A673 (cell line): ENCODE measurements around the gene SNX11. TPM values are rescaled to one million over a fixed set of nuclear protein-coding genes. Genes with fewer than 3 reads are reported as not detected.
"Not testable (repeated sequence)": the region's sequence is repeated elsewhere in the genome, so short reads cannot be mapped to it uniquely, and the experiment has no call there.

ENCODE experiments used
- BruUV-seq: library from RNA; stranded (reverse); fragments of 400-500 nt; replicated peaks from 2 replicates; lab custom pipeline; 2021; lab: Mats Ljungman, UMichigan
- CTCF ChIA-PET: fragments of 300-600 bp; sonication (Branson Sonifier 250); formaldehyde crosslinking; loops from one replicate; lab custom pipeline; 2022; ENCODE audit warnings: antibody characterized with exemption; lab: Charles Lee
- POLR2A ChIA-PET: fragments of 300-600 bp; sonication (Branson Sonifier 250); formaldehyde crosslinking; loops from one replicate; lab custom pipeline; 2022; ENCODE audit warnings: antibody characterized with exemption; ENCODE audit not compliant: low non-redundant PET; lab: Charles Lee
- DNase-seq: peaks from one replicate; pipeline ENCODE4 v3.0.0-alpha.2; 2015; ENCODE audit warnings: low spot score
- H3K27ac ChIP-seq: fragments of 200-600 bp; sonication (generic); 2 replicates; pipeline ENCODE4 v1.5.1; 2016; ENCODE audit warnings: mixed run types, low read depth, mild to moderate bottlenecking, mixed read lengths, antibody characterized with exemption, low read length; ENCODE audit not compliant: poor library complexity, severe bottlenecking
- H3K27me3 ChIP-seq: fragments of 200-600 bp; sonication (generic); replicated peaks from 2 replicates; pipeline ENCODE4 v1.6.1; 2017; ENCODE audit warnings: mixed run types, low read depth, mild to moderate bottlenecking, mixed read lengths, antibody characterized with exemption, low read length; ENCODE audit not compliant: insufficient read depth, poor library complexity
- H3K36me3 ChIP-seq: fragments of 200-600 bp; sonication (generic); 2 replicates; pipeline ENCODE4 v1.6.1; 2016; ENCODE audit warnings: mixed run types, mild to moderate bottlenecking, mixed read lengths, antibody characterized with exemption, low read length; ENCODE audit not compliant: insufficient read depth, poor library complexity, severe bottlenecking
- H3K4me1 ChIP-seq: fragments of 200-600 bp; sonication (generic); 2 replicates; pipeline ENCODE4 v1.6.1; 2017; ENCODE audit warnings: mixed run types, mild to moderate bottlenecking, mixed read lengths, antibody characterized with exemption, low read length; ENCODE audit not compliant: insufficient read depth, poor library complexity, severe bottlenecking
- H3K4me3 ChIP-seq: fragments of 200-600 bp; sonication (generic); 2 replicates; pipeline ENCODE4 v1.5.1; 2016; ENCODE audit warnings: low read depth, mixed run types, mild to moderate bottlenecking, mixed read lengths, low read length; ENCODE audit not compliant: poor library complexity, severe bottlenecking
- H3K9me3 ChIP-seq: fragments of 200-600 bp; sonication (generic); 2 replicates; pipeline ENCODE4 v1.6.1; 2016; ENCODE audit warnings: mixed run types, low read depth, mild to moderate bottlenecking, mixed read lengths, antibody characterized with exemption, low read length; ENCODE audit not compliant: poor library complexity, severe bottlenecking
- CTCF ChIP-seq: fragments of 300-800, 200-600 bp; sonication (generic); conservative IDR thresholded peaks from 2 replicates; pipeline ENCODE4 v1.5.1; 2017; ENCODE audit warnings: low read depth, mild to moderate bottlenecking, antibody characterized with exemption, low read length, moderate library complexity, mixed read lengths
- EZH2 ChIP-seq: fragments of 200-600 bp; sonication (generic); IDR thresholded peaks from 2 replicates; pipeline ENCODE4 v1.6.1; 2017; ENCODE audit warnings: borderline replicate concordance, low read depth, mild to moderate bottlenecking, mixed read lengths, antibody characterized with exemption, low read length; ENCODE audit not compliant: poor library complexity, severe bottlenecking
- intact Hi-C: fragments of 100-400 bp; cut with micrococcal nuclease; formaldehyde crosslinking; loops from one replicate; pipeline ENCODE4 v1.10.0; 2022; ENCODE audit not compliant: unreplicated experiment
- total RNA-seq: library from RNA; stranded (reverse); gene quantifications from 2 replicates; pipeline ENCODE4 v1.2.3, GENCODE V29; 2021

The SNX11 gene
- total RNA-seq, 1 experiment from 2014 or later, result 25.1 TPM

- no peak overlapping the region for H3K4me3 ChIP-seq
- no TSS peak for BruUV-seq
- no peaks in the 10 kb centered on the region for H3K4me1 ChIP-seq
- ChIA-PET CTCF (interaction anchor here (0.7 to 0.9 kb wide), 3 partner anchors 48 to 529 kb away, joined by 3 to 7 read pairs (median 6); no protein-coding TSS in a partner anchor), POLR2A (interaction anchor here (0.7 kb wide), 1 partner anchor 73 kb away, joined by 5 read pairs; no protein-coding TSS in a partner anchor)
- intact Hi-C loops, result loop anchor here (1.0 kb wide), 1 partner anchor 48 kb away; no protein-coding TSS in a partner anchor
- H3K9me3 ChIP-seq, result no peaks in the 10 kb centered on the region
- no peaks in the 10 kb centered on the region for H3K27me3 ChIP-seq
- H3K27ac ChIP-seq, result no peak overlapping the region
- peaks cover 73% of the 10 kb centered on the region for H3K36me3 ChIP-seq
- peak; percentile 85 for DNase-seq
- TF ChIP-seq CTCF (peak; percentile 87), EZH2 (no peak)
Measured at GRCh38 chr17:48074322-48075081, 33.1 kb upstream of the SNX11 start.

GRCh38 chr17:48077152-48077551, 30.4 kb upstream of the SNX11 start:
- H3K4me1 ChIP-seq, H3K4me3 ChIP-seq, DNase-seq, H3K27ac ChIP-seq, H3K9me3 ChIP-seq, intact Hi-C loops, BruUV-seq, POLR2A ChIA-PET, H3K27me3 ChIP-seq: not testable (repeated sequence)
- peaks cover 47% of the 10 kb centered on the region for H3K36me3 ChIP-seq
- CTCF ChIA-PET, result interaction anchor here (0.6 kb wide), 1 partner anchor 52 kb away, joined by 4 read pairs; no protein-coding TSS in a partner anchor

GRCh38 chr17:48081858-48082257, 25.7 kb upstream of the SNX11 start:
- Histone ChIP-seq H3K36me3 (peaks cover 2% of the 10 kb centered on the region), H3K9me3 (no peaks in the 10 kb centered on the region), H3K4me1 (peaks cover 11% of the 10 kb centered on the region), H3K27ac (no peak overlapping the region), H3K4me3 (no peak overlapping the region), H3K27me3 (no peaks in the 10 kb centered on the region)
- intact Hi-C loops, result loop anchor here (2.0 kb wide), 1 partner anchor 49 kb away; no protein-coding TSS in a partner anchor
- POLR2A ChIA-PET, result no interaction called here
- no TSS peak for BruUV-seq
- TF ChIP-seq EZH2, result no peak
- TF ChIP-seq CTCF, result no peak
- CTCF ChIA-PET, result interaction anchor here (0.6 kb wide), 1 partner anchor 51 kb away, joined by 3 read pairs; no protein-coding TSS in a partner anchor
- DNase-seq, result no peak

GRCh38 chr17:48084932-48085331, 22.6 kb upstream of the SNX11 start:
- no peak for DNase-seq
- H3K4me3 ChIP-seq, result no peak overlapping the region
- CTCF ChIA-PET, result no interaction called here
- TF ChIP-seq EZH2, result no peak
- no peak for TF ChIP-seq CTCF
- H3K27me3 ChIP-seq, result no peaks in the 10 kb centered on the region
- H3K9me3 ChIP-seq, result no peaks in the 10 kb centered on the region
- BruUV-seq, result TSS peak; percentile 15
- H3K36me3 ChIP-seq, result no peaks in the 10 kb centered on the region
- peaks cover 15% of the 10 kb centered on the region for H3K4me1 ChIP-seq
- intact Hi-C loops, result no loop called here
- H3K27ac ChIP-seq, result no peak overlapping the region
- POLR2A ChIA-PET, result no interaction called here
